Measurements from ENCODE around the gene RANBP1. TPM values are rescaled to one million over a fixed set of nuclear protein-coding genes. Genes with fewer than 3 reads are reported as not detected.

Gene RANBP1
- total and polyA plus RNA-seq, 7 donors, result 32.2 to 161 (median 52.1) TPM

GRCh38 chr22:20146777-20147176 lies 30.9 kb downstream of the RANBP1 start:
- Histone ChIP-seq H3K9me3 (no peaks in the 10 kb centered on the region), H3K4me3 (no peak overlapping the region), H3K27me3 (ENCODE audit: insufficient read depth in 3 of 3, low read length in 2 of 3) (no peaks in the 10 kb centered on the region), H3K36me3 (ENCODE audit: insufficient read depth in 1 of 2, low read depth in 1 of 2) (peaks cover 0 to 20% of the 10 kb centered on the region in 2 donors), H3K4me1 (no peaks in the 10 kb centered on the region), H3K27ac (no peak overlapping the region)
- intact Hi-C loops (cut with DNase I), result no loop called here
- ATAC-seq (no peak), DNase-seq (no peak)
- no peak for TF ChIP-seq CTCF (IDR thresholded peaks at IDR 0.05)
- WGBS, 3 donors, result 65 to 76% (median 68%) methylated on average over 10 to 22 of the region's 22 CpGs

GRCh38 chr22:20147237-20147988 lies 31.5 kb downstream of the RANBP1 start:
- Histone ChIP-seq H3K4me3 (no peak overlapping the region), H3K27me3 (ENCODE audit: insufficient read depth in 3 of 3, low read length in 2 of 3) (no peaks in the 10 kb centered on the region), H3K9me3 (no peaks in the 10 kb centered on the region), H3K4me1 (no peaks in the 10 kb centered on the region), H3K27ac (no peak overlapping the region), H3K36me3 (ENCODE audit: insufficient read depth in 1 of 2, low read depth in 1 of 2) (peaks cover 0 to 17% of the 10 kb centered on the region in 2 donors)
- intact Hi-C loops (cut with DNase I), result no loop called here
- no peak for DNase-seq
- no peak for TF ChIP-seq CTCF (IDR thresholded peaks at IDR 0.05)
- 77 to 81% (median 80%) methylated on average over 12 to 14 of the region's 14 CpGs for WGBS, 3 donors
- no peak for ATAC-seq

GRCh38 chr22:20148414-20148813 lies 32.5 kb downstream of the RANBP1 start:
- ATAC-seq (no peak), DNase-seq (no peak)
- Histone ChIP-seq H3K27ac (no peak overlapping the region), H3K9me3 (no peaks in the 10 kb centered on the region), H3K36me3 (ENCODE audit: insufficient read depth in 1 of 2, low read depth in 1 of 2) (peaks cover 0 to 7% of the 10 kb centered on the region in 2 donors), H3K27me3 (ENCODE audit: insufficient read depth in 3 of 3, low read length in 2 of 3) (no peaks in the 10 kb centered on the region), H3K4me3 (no peak overlapping the region), H3K4me1 (no peaks in the 10 kb centered on the region)
- intact Hi-C loops (cut with DNase I), result no loop called here
- WGBS, 3 donors, result 69 to 75% (median 72%) methylated on average over 14 to 18 of the region's 18 CpGs
- no peak for TF ChIP-seq CTCF (IDR thresholded peaks at IDR 0.05)

- DNase-seq (no peak), ATAC-seq (no peak)
- TF ChIP-seq CTCF (IDR thresholded peaks at IDR 0.05), result no peak
- WGBS, 3 donors, result 58 to 76% (median 62%) methylated on average over 28 to 32 of the region's 32 CpGs
- Histone ChIP-seq H3K4me3 (no peak overlapping the region), H3K27ac (no peak overlapping the region), H3K9me3 (no peaks in the 10 kb centered on the region), H3K27me3 (ENCODE audit: insufficient read depth in 3 of 3, low read length in 2 of 3) (no peaks in the 10 kb centered on the region), H3K4me1 (no peaks in the 10 kb centered on the region), H3K36me3 (ENCODE audit: insufficient read depth in 1 of 2, low read depth in 1 of 2) (no peaks in the 10 kb centered on the region)
- intact Hi-C loops (cut with DNase I), result loop anchor here in 1 of 2 donors (5.0 kb wide), 1 partner anchor 458 kb away; no protein-coding TSS in a partner anchor
Measured at GRCh38 chr22:20149257-20150250, 33.6 kb downstream of the RANBP1 start.

All from psoas muscle (tissue), 8 donors.